Gastroesophageal sphincter (tissue), 4 donors: ENCODE data around the gene SHH. TPM values are rescaled to one million over a fixed set of nuclear protein-coding genes. Genes with fewer than 3 reads are reported as not detected.

Experiments used
- ATAC-seq: fragments of 150-250 bp; one replicate; pipeline ENCODE4 v1.9.1; 2016; ENCODE audit warnings: mild to moderate bottlenecking, moderate library complexity
- H3K27ac ChIP-seq, 4 donors: fragments of 200-600 bp; sonication (generic) in 3 of 4; 1 replicate in 3 of 4; 2 replicates in 1 of 4; pipeline ENCODE4 v1.5.1; 2016 to 2019
- H3K27me3 ChIP-seq: fragments of 200-600 bp; sonication (generic); one replicate; pipeline ENCODE4 v1.5.1; 2019
- H3K36me3 ChIP-seq, 2 donors: fragments of 200-600 bp; sonication (generic); one replicate each; pipeline ENCODE4 v1.5.1; 2019; ENCODE audit warnings: control low read depth in 1 of 2
- H3K4me1 ChIP-seq, 3 donors: fragments of 200-600 bp; sonication (generic); 1 replicate in 2 of 3; 2 replicates in 1 of 3; pipeline ENCODE4 v1.5.1; 2016 to 2019; ENCODE audit warnings: control low read depth in 2 of 3
- H3K4me3 ChIP-seq, 2 donors: fragments of 200-600 bp; sonication (generic); one replicate each; pipeline ENCODE4 v1.5.1; 2019; ENCODE audit warnings: mild to moderate bottlenecking in 1 of 2, moderate library complexity in 1 of 2
- H3K9me3 ChIP-seq, 3 donors: fragments of 200-600 bp; sonication (generic); one replicate each; pipeline ENCODE4 v1.5.1; 2017 to 2019; ENCODE audit warnings: control low read depth in 2 of 3
- CTCF ChIP-seq, 4 experiments: fragments of 200-600 bp in 2 of 4; fragments of 450-650 bp in 2 of 4; sonication (generic) in 1 of 4; IDR thresholded peaks; one replicate each; pipeline ENCODE4 v1.5.1; 2017 to 2019; ENCODE audit warnings: antibody characterized with exemption in 4 of 4, mild to moderate bottlenecking in 2 of 4, moderate library complexity in 2 of 4
- EP300 ChIP-seq: sonication (generic); formaldehyde crosslinking; IDR thresholded peaks from one replicate; pipeline ENCODE4 v1.6.1; 2017; ENCODE audit warnings: antibody characterized with exemption, mild to moderate bottlenecking
- POLR2A ChIP-seq, 2 donors: fragments of 450-650 bp; IDR thresholded peaks; one replicate each; pipeline ENCODE4 v1.6.1; 2017; ENCODE audit warnings: antibody characterized with exemption in 2 of 2, mild to moderate bottlenecking in 2 of 2, moderate library complexity in 1 of 2
- POLR2AphosphoS5 ChIP-seq: sonication (generic); formaldehyde crosslinking; IDR thresholded peaks from one replicate; pipeline ENCODE4 v1.6.1; 2017; ENCODE audit warnings: antibody characterized with exemption
- WGBS, 2 donors: methylation state at CpG; one replicate each; pipeline ENCODE4 v1.1.5; 2018; ENCODE audit warnings: low coverage in 1 of 2; 5-methylcytosine and 5-hydroxymethylcytosine counted together
- total RNA-seq, 4 donors: library from RNA; depleted of rRNA; stranded (reverse); fragments of >200 nt; gene quantifications; one replicate each; pipeline ENCODE4 v1.1.0, GENCODE V29; 2016

SHH gene
- total RNA-seq, 4 donors from 2014 or later = 0.08 TPM; not detected in 3

DNA sequence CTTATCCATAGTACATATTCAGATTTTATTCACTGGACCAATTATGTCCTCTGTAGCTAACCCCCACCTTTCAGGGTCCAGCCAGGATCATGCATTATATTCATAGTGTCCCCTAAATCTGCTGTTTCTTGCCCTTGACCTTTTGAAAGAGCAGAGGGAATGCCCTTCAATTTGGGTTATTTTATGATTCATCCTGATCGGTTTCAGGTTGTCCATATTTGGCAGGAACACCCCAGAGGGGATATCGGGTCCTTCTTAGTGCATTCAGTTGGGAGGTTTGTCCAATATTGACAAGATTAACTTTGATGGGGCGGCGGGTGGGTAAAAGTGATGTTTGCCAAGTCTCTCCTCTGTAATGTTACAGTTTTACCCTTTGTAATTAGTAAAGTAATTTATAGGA, 60.9 kb downstream of the SHH start:
- 90 to 100% methylated on average over 2 to 4 of the region's 4 CpGs for WGBS, 2 donors
- no peaks in the 10 kb centered on the region for H3K9me3 ChIP-seq
- no peak for ATAC-seq
- H3K27ac ChIP-seq = no peak overlapping the region
- H3K36me3 ChIP-seq = peaks cover 2 to 6% of the 10 kb centered on the region in 2 donors
- no peaks in the 10 kb centered on the region for H3K27me3 ChIP-seq
- no peak overlapping the region for H3K4me3 ChIP-seq
- TF ChIP-seq POLR2AphosphoS5 = no peak
- no peak for TF ChIP-seq CTCF (IDR thresholded peaks at IDR 0.05)
- TF ChIP-seq EP300 = no peak
- peaks cover 8 to 85% (median 11%) of the 10 kb centered on the region in 3 donors for H3K4me1 ChIP-seq

- peaks cover 5 to 15% of the 10 kb centered on the region in 2 donors for H3K36me3 ChIP-seq
- TF ChIP-seq POLR2AphosphoS5 (no peak), CTCF (IDR thresholded peaks at IDR 0.05) (no peak), POLR2A (IDR thresholded peaks at IDR 0.05) (no peak), EP300 (no peak)
- H3K27me3 ChIP-seq = no peaks in the 10 kb centered on the region
- no peak overlapping the region for H3K4me3 ChIP-seq
- H3K27ac ChIP-seq = no peak overlapping the region
- ATAC-seq = no peak
- H3K4me1 ChIP-seq = peaks cover 8 to 84% (median 11%) of the 10 kb centered on the region in 3 donors
- H3K9me3 ChIP-seq = no peaks in the 10 kb centered on the region
- WGBS, 2 donors = 68 to 72% methylated on average over 5 of the region's 5 CpGs
Measured at GRCh38 chr7:155750255-155751125, 61.8 kb downstream of the SHH start.

Other genes with a start within 250 kb of the SHH start
- gene RBM33, start 167.8 kb downstream of the SHH start, total RNA-seq = 10 to 100 TPM; 25.2 to 67.4 (median 37.6) TPM